Peyer's patch (tissue), 4 donors: Measurements from ENCODE around the gene METAP1D.

Experiments used
- CTCF ChIP-seq, 6 experiments: fragments of 450-650 bp in 4 of 6; fragments of 200-600 bp in 2 of 6; sonication (generic) in 1 of 6; IDR thresholded peaks; one replicate each; pipeline ENCODE4 v1.5.1; 2017 to 2019; ENCODE audit warnings: antibody characterized with exemption in 6 of 6, mild to moderate bottlenecking in 3 of 6, moderate library complexity in 1 of 6
- POLR2A ChIP-seq, 2 donors: fragments of 450-650 bp; IDR thresholded peaks; one replicate each; pipeline ENCODE4 v1.5.1; 2017; ENCODE audit warnings: antibody characterized with exemption in 2 of 2, mild to moderate bottlenecking in 2 of 2, moderate library complexity in 2 of 2

GRCh38 chr2:171995586-171995985 lies 4.2 kb upstream of the METAP1D start:
- no peak for TF ChIP-seq CTCF (IDR thresholded peaks at IDR 0.05)
- TF ChIP-seq POLR2A (IDR thresholded peaks at IDR 0.05) = no peak
